Smooth muscle cell (in vitro differentiated cells): ENCODE data around the gene ZNF44. TPM values are rescaled to one million over a fixed set of nuclear protein-coding genes. Genes with fewer than 3 reads are reported as not detected.

Experiments used
- DNase-seq: peaks from one replicate; lab custom pipeline; 2025; ENCODE audit not compliant: unreplicated experiment; lab: John Stamatoyannopoulos, UW
- H2AFZ ChIP-seq: fragments of 200-600 bp; sonication (generic); 2 replicates; pipeline ENCODE4 v1.6.0; 2016; ENCODE audit warnings: antibody characterized with exemption, low read depth, mild to moderate bottlenecking
- H3F3A ChIP-seq: fragments of 200-600 bp; sonication (generic); 2 replicates; pipeline ENCODE4 v1.6.0; 2017; ENCODE audit warnings: antibody characterized with exemption, low read depth
- H3K27ac ChIP-seq: fragments of 200-600 bp; sonication (generic); 2 replicates; pipeline ENCODE4 v1.5.1; 2016; ENCODE audit warnings: low read depth, mild to moderate bottlenecking
- H3K27me3 ChIP-seq: fragments of 200-600 bp; sonication (generic); 2 replicates; pipeline ENCODE4 v1.6.1; 2016; ENCODE audit warnings: low read depth, mild to moderate bottlenecking
- H3K36me3 ChIP-seq: fragments of 200-600 bp; sonication (generic); 2 replicates; pipeline ENCODE4 v1.5.1; 2016; ENCODE audit warnings: low read depth
- H3K4me1 ChIP-seq: fragments of 200-600 bp; sonication (generic); 2 replicates; pipeline ENCODE4 v1.5.1; 2016; ENCODE audit warnings: low read depth
- H3K4me2 ChIP-seq: fragments of 200-600 bp; sonication (generic); 2 replicates; pipeline ENCODE4 v1.6.0; 2016; ENCODE audit warnings: mild to moderate bottlenecking
- H3K4me3 ChIP-seq: fragments of 200-600 bp; sonication (generic); 2 replicates; pipeline ENCODE4 v1.5.1; 2016; ENCODE audit warnings: mild to moderate bottlenecking
- H3K79me2 ChIP-seq: fragments of 200-600 bp; sonication (generic); 2 replicates; pipeline ENCODE4 v1.6.0; 2016; ENCODE audit warnings: low read depth, mild to moderate bottlenecking
- H3K9ac ChIP-seq: fragments of 200-600 bp; sonication (generic); 2 replicates; pipeline ENCODE4 v1.6.0; 2016; ENCODE audit warnings: low read depth
- H3K9me3 ChIP-seq: fragments of 200-600 bp; sonication (generic); replicated peaks from 2 replicates; pipeline ENCODE4 v1.5.1; 2016; ENCODE audit warnings: low read depth
- H4K20me1 ChIP-seq: fragments of 200-600 bp; sonication (generic); 2 replicates; pipeline ENCODE4 v1.6.0; 2016; ENCODE audit warnings: low read depth
- CTCF ChIP-seq: fragments of 200-600 bp; sonication (generic); IDR thresholded peaks from 2 replicates; pipeline ENCODE4 v1.5.1; 2017; ENCODE audit warnings: borderline replicate concordance, mild to moderate bottlenecking, antibody characterized with exemption; ENCODE audit not compliant: insufficient read depth, poor library complexity, severe bottlenecking
- WGBS: methylation state at CpG from one replicate; pipeline ENCODE4 v1.1.7; 2016; ENCODE audit warnings: low lambda C conversion rate; 5-methylcytosine and 5-hydroxymethylcytosine counted together
- polyA plus RNA-seq: library from polyadenylated mRNA; unstranded; fragments of >200 nt; fragmentation: Nextera tagmentation; extraction: Ambion mirVana; gene quantifications from 2 replicates; pipeline ENCODE4 v1.2.1, GENCODE V29; 2016
- total RNA-seq: library from RNA; depleted of rRNA; stranded (reverse); fragments of >200 nt; gene quantifications from 2 replicates; pipeline ENCODE4 v1.2.3, GENCODE V29; 2014

The ZNF44 gene
- total and polyA plus RNA-seq, 2 experiments from 2014 or later = 3.2 to 5.8 TPM

GRCh38 chr19:12229990-12230389 lies 64.7 kb downstream of the ZNF44 start:
- Histone ChIP-seq H3K27ac (no peak overlapping the region), H3K36me3 (peaks cover 33% of the 10 kb centered on the region), H3K27me3 (no peaks in the 10 kb centered on the region), H2AFZ (no peak overlapping the region), H3F3A (no peaks in the 10 kb centered on the region), H4K20me1 (no peaks in the 10 kb centered on the region), H3K79me2 (no peaks in the 10 kb centered on the region), H3K4me3 (no peak overlapping the region), H3K4me2 (no peak overlapping the region), H3K9me3 (peaks cover 10% of the 10 kb centered on the region), H3K4me1 (no peaks in the 10 kb centered on the region), H3K9ac (no peak overlapping the region)
- no peak for DNase-seq
- WGBS = 91% methylated on average over 3 of the region's 3 CpGs
- TF ChIP-seq CTCF = no peak

GRCh38 chr19:12224676-12225075 lies 70.0 kb downstream of the ZNF44 start:
- Histone ChIP-seq H3F3A (no peaks in the 10 kb centered on the region), H3K79me2 (no peaks in the 10 kb centered on the region), H3K36me3 (peaks cover 18% of the 10 kb centered on the region), H3K27ac (no peak overlapping the region), H3K9me3 (peaks cover 5% of the 10 kb centered on the region), H2AFZ (no peak overlapping the region), H3K4me1 (no peaks in the 10 kb centered on the region), H3K4me2 (no peak overlapping the region), H3K4me3 (no peak overlapping the region), H4K20me1 (no peaks in the 10 kb centered on the region), H3K9ac (no peak overlapping the region), H3K27me3 (no peaks in the 10 kb centered on the region)
- no peak for DNase-seq
- WGBS = 93% methylated on average over 6 of the region's 6 CpGs
- TF ChIP-seq CTCF = no peak

- WGBS = 88% methylated on average over 1 of the region's 1 CpG
- no peak for TF ChIP-seq CTCF
- no peak overlapping the region for H3K4me3 ChIP-seq
Measured at GRCh38 chr19:12222980-12223630, 71.6 kb downstream of the ZNF44 start.

More at GRCh38 chr19:12222980-12223630, 71.6 kb downstream of the ZNF44 start:
- H3K36me3 ChIP-seq = peaks cover 16% of the 10 kb centered on the region
- H3K27ac ChIP-seq = no peak overlapping the region
- no peak overlapping the region for H3K9ac ChIP-seq
- no peak overlapping the region for H2AFZ ChIP-seq
- H3F3A ChIP-seq = no peaks in the 10 kb centered on the region
- H3K27me3 ChIP-seq = no peaks in the 10 kb centered on the region
- no peak for DNase-seq
- H4K20me1 ChIP-seq = no peaks in the 10 kb centered on the region
- H3K4me2 ChIP-seq = no peak overlapping the region
- H3K4me1 ChIP-seq = no peaks in the 10 kb centered on the region
- peaks cover 14% of the 10 kb centered on the region for H3K9me3 ChIP-seq
- no peaks in the 10 kb centered on the region for H3K79me2 ChIP-seq

Other genes with a start within 250 kb of the ZNF44 start
- gene ZNF878, start 241.9 kb downstream of the ZNF44 start, total RNA-seq = 0.36 and 2.5 TPM in 2 replicates
- 1.5 TPM in 1 of 2 replicates, not detected in the other for gene ZNF878, start 241.9 kb downstream of the ZNF44 start, polyA plus RNA-seq
- gene ZNF844, start 230.2 kb downstream of the ZNF44 start, total RNA-seq = 4.4 and 10.4 TPM in 2 replicates
- gene ZNF844, start 230.2 kb downstream of the ZNF44 start, polyA plus RNA-seq = 0.80 and 1.9 TPM in 2 replicates
- 1.3 and 4.2 TPM in 2 replicates for gene ZNF20, start 154.5 kb downstream of the ZNF44 start, total RNA-seq
- gene ZNF20, start 154.5 kb downstream of the ZNF44 start, polyA plus RNA-seq = 0.46 and 1.5 TPM in 2 replicates
- 7.8 and 13.5 TPM in 2 replicates for gene ZNF625, start 138.1 kb downstream of the ZNF44 start, total RNA-seq
- 0.66 and 1.0 TPM in 2 replicates for gene ZNF625, start 138.1 kb downstream of the ZNF44 start, polyA plus RNA-seq
- 5.7 and 14.4 TPM in 2 replicates for gene ZNF136, start 131.8 kb downstream of the ZNF44 start, total RNA-seq
- 5.1 and 7.9 TPM in 2 replicates for gene ZNF136, start 131.8 kb downstream of the ZNF44 start, polyA plus RNA-seq
- gene ZNF563, start 38.8 kb upstream of the ZNF44 start, total RNA-seq = 2.2 and 6.7 TPM in 2 replicates
- gene ZNF563, start 38.8 kb upstream of the ZNF44 start, polyA plus RNA-seq = 1.1 and 2.9 TPM in 2 replicates
- 0.40 and 12.9 TPM in 2 replicates for gene ZNF442, start 70.8 kb upstream of the ZNF44 start, total RNA-seq
- gene ZNF442, start 70.8 kb upstream of the ZNF44 start, polyA plus RNA-seq = 0.06 and 0.54 TPM in 2 replicates
- 3.6 and 5.9 TPM in 2 replicates for gene ZNF799, start 106.4 kb upstream of the ZNF44 start, total RNA-seq
- gene ZNF799, start 106.4 kb upstream of the ZNF44 start, polyA plus RNA-seq = 0.93 and 1.8 TPM in 2 replicates
- 2.4 and 4.1 TPM in 2 replicates for gene ZNF443, start 146.1 kb upstream of the ZNF44 start, total RNA-seq
- 0.73 and 3.7 TPM in 2 replicates for gene ZNF443, start 146.1 kb upstream of the ZNF44 start, polyA plus RNA-seq
- gene ZNF709, start 189.9 kb upstream of the ZNF44 start, total RNA-seq = 1.2 and 4.0 TPM in 2 replicates
- gene ZNF709, start 189.9 kb upstream of the ZNF44 start, polyA plus RNA-seq = 0.29 and 1.4 TPM in 2 replicates